ENCODE results near the gene GMDS.

GMDS gene

DNA sequence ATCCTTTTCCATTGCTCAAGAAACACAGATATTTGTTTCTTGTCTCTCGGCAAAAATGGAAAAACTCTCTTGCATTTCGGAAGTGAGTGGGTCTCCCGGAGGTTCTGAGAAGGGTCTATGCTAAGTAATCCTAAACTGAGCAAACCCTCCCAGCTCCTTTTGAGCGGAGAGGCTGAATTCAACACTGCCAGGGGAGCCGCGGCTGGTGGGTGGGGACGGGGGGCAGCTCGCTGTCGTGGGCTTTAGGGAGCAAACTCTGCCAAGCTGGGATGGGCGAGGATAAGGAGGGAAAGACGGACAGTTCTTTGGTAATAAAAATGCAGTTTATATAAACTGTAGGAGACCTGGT, 424.3 kb downstream of the GMDS start:
- DNase-seq = no peak

DNA sequence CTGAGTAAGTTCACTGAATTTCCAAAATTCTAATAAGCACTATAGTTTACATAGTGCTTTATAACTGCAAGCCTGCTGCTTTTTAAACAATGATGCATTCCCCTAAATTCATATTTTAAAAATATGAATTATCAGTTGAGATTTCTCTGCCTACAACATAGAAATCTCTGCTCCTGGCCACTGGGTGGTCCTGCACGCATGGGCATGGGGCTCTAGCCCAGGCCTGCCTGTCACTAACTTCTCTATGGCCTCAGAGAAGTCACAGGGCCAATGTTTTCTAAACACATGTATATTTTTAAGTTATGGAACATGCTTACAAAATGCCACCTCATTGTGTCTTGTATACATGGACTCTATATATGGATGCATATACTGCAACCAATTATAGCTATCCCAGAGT, 424.7 kb downstream of the GMDS start:
- DNase-seq = no peak

DNA sequence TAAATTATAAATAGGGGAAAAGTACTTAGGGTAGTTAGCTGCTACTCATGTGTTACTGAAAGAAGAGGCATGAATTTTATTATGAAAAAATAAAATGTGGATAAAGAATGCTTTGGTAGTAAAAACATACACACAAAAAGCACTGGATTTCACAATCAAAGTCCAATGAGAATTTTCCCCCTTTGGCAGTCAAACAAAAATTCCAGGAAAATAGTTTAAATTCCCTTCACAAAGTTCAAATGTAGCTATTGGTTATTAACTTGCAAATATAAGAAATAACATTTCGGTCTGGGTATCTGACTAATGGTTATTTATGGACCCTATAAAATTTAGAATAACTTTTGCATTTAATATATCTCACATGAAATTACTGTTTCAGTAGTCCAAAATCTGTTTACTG, 425.2 kb downstream of the GMDS start:
- no peak for DNase-seq

GRCh38 chr6:1819007-1819406, 426.4 kb downstream of the GMDS start:
- DNase-seq = no peak

DNA sequence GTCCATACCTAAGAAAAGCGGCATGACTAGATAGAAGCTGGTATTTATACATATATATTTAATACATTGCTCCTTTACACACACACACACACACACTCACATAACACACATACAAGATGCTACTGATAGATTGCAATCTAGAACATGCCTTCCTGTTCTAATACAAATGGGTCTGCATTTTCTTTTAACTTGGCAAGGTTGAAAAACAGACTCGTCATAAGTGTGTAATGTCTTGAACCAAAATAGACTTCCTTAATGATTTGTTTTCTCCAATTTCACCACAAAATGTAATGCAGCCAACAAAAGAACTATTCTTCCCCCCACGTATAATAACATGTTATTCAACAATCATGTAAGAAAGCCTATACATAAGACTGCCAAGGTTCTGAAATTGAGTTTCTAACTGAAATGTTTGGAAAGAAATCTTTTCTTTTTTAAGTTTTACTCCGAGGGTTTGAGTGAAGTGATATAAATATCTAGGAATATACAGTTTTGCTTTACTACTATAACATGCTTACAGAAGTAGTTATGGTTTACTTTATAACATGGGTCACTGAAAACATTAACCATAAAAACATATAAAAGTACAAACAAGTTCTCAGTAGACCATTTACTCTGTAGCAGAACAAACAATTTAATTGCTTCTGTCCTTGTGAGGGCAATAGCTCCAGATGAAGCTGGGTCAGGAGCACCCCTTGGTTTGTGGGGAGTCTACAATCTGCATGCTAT, 428.2 kb downstream of the GMDS start:
- DNase-seq = no peak

DNA sequence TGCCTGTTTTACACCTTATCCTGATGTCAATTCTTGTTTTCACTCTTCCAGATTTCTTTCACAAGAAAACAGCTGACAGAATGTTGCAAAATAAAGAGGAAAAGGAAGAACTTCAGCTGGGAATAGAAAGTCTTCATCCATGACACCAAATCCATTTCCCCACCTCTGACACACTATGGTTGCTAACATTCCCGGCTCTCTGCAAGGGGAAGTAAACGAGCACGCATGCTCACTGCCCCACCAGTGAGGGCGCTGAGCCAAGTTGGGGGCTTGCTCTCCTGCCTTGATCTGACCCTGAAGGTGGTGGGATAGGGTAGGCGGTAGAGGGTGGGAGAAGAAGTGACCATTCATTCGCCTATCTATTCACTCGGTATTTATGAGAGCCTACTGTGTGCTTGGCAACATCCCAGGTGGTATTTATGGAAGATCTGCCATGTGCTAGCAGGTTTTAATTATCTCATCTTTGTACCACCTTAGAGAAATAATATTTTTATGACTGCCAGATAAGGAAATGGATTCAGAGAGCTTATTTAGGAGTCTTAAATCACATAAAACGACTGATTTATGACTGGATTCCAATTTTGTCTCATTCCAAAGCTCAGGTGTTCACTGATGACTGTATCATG, 429.5 kb downstream of the GMDS start:
- DNase-seq = peak; percentile 17

GRCh38 chr6:1814279-1814678, 431.1 kb downstream of the GMDS start:
- no peak for DNase-seq

GRCh38 chr6:1812487-1812886, 432.9 kb downstream of the GMDS start:
- DNase-seq = no peak

DNA sequence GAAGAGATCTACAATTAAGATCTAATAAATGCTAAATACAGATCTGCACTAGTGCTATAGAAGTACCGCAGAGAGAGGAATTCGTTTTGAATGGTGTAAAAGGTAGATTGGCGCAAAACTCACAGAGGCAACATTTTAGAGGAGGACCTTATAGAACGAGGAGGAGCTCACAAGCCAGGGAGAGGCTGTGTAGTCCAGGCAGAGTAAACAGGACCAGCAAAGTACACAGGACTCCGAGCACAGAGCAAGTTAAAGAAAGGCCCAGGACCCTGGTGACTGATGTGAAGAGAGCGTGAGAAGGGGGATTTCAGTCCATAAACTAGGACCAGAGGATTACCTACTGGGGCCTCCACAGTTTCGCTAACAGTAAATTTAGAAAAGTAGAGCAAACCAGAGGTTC, 433.4 kb downstream of the GMDS start:
- DNase-seq = no peak

DNA sequence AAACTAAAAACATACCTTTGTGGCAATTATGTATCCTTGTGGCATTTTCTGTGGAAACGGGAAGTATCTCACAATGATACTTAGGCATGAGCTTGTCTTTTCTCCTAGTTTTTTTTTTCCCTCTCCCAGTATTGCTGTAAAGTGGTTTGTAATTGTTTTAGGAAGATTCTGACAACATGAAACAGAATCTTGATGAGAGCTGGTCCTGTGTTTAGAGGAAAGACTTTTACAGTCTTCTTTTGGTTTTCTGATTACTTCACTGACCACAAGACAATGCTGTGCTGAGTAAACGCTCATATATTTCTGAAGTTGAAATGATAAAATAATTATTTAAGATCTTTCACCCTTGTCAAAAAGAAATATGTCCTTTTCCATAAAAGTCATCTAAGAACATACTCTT, 434.5 kb downstream of the GMDS start:
- no peak for DNase-seq

GRCh38 chr6:1809291-1809988, 436.0 kb downstream of the GMDS start:
- no peak for DNase-seq

DNA sequence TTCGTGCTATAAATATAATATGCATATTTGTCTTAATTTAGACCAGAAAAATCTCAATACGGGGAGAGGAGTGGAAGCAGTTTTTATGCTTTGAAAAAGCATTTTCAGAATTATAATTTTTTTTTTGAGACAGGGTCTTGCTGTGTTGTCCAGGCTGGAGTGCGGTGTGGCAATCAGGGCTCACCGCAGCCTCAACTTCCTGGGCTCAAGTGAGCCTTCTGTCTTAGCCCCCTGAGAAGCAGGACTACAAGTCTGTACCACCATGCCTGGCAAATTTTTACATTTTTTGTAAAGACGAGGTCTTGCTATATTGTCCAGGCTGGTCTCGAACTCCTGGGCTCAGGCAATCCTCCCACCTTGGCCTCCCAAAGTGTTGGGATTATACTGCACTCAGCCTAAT, 438.5 kb downstream of the GMDS start:
- no peak for DNase-seq

GRCh38 chr6:1802491-1803395, 442.7 kb downstream of the GMDS start:
- no peak for DNase-seq

- no peak for DNase-seq
Observed at GRCh38 chr6:1801401-1801800, 444.0 kb downstream of the GMDS start.

- DNase-seq = no peak
Observed at GRCh38 chr6:1800845-1801244, 444.6 kb downstream of the GMDS start.

GRCh38 chr6:1798965-1799325, 446.5 kb downstream of the GMDS start:
- no peak for DNase-seq

- no peak for DNase-seq
Observed at GRCh38 chr6:1798303-1798964, 447.0 kb downstream of the GMDS start.

DNA sequence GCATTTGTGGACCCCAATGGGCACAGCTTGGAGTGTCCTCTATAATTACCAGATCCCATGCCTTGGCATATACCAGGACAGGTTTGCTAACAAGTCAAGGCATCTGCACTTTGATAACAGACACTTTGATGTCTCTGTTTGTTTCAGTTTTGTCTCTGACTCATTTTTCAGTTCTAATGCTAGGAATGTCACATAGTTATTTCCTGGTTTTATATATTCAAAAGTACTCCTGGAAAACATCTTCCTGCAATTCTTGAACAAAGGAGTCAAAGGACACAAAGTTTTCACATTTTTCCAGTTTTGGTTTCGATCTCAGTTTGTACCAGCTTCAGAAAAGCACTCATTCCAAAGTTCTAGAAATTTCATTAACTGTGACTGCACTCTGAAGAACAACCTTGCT, 447.6 kb downstream of the GMDS start:
- no peak for DNase-seq

- peak; percentile 5 for DNase-seq
Observed at GRCh38 chr6:1796706-1797529, 448.5 kb downstream of the GMDS start.

DNA sequence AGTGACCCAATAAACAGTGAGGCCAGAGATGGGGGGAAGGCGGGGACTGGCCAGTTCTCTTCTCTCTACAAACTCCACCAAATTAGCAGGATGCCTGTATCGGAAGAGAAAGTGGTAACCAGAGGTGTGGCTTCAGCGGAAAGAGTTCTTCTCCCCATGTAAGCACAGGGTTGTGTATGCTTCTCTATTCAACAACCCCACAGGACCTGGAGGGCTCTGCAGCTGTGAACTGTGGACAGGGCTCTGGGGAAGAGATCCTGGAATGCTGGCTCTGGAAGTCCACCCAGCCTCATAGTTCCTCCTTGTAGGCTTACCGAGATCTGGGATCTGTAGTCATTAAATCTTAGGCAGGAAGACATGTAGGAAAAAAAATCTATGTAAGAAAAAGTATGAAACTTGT, 449.5 kb downstream of the GMDS start:
- DNase-seq = no peak

DNA sequence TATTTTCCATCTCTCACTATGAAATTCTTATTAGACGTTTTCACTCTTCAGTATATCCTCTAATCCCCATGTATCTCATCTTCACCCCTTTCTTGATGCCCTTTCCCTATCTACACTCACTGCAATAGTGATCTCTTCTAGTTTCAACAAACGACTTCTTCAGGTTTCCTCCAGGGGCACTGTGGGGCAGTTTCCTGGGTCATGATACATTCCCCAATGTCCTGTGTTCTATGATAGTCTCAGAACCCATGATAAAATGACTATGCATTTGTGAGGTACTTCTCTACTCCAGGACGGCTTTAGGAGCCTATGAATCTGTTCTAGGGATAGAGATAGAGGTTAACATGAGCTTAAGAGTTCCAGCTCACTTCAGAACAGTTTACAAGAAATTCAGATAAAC, 452.4 kb downstream of the GMDS start:
- DNase-seq = peak; percentile 72

DNA sequence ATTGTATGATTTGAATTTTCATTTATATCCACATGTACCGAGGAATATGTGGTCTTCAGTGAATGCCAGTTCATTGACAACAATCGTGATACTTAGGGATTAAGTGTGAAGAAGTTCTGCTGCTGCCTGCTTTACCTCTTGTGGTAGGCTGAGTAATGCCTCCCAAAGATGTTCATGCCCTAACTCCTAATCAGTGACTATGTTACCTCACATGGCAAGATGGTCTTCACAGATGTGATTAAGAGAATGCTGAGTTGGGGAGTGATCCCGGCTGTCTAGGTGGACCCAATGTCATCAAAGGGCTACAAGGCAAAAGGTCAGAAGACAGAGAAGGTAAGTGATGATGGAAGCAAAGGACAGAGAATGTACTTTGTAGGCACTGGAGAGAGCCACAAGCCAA, 454.7 kb downstream of the GMDS start:
- DNase-seq = no peak

All from NCI-H82 (cell line).